Activated naive CD4-positive, alpha-beta T cell treated with anti-CD3 and anti-CD28 coated beads, Interleukin-2, amount 50 U/mL, for 72 hours (primary cell): Measurements from ENCODE around the gene RNASE11. TPM values are rescaled to one million over a fixed set of nuclear protein-coding genes. Genes with fewer than 3 reads are reported as not detected.
"Not testable (repeated sequence)": the region's sequence is repeated elsewhere in the genome, so short reads cannot be mapped to it uniquely, and the experiment has no call there.

Source experiments
- ATAC-seq, 2 donors: fragments of 150-1000 bp; cut with Tn5 transposase; 2 replicates each; pipeline ENCODE4 v1.10.0; 2021; ENCODE audit warnings: mild to moderate bottlenecking in 2 of 2, moderate library complexity in 2 of 2
- DNase-seq, 2 donors: peaks; one replicate each; pipeline ENCODE4 v3.0.0; 2021 to 2022; ENCODE audit warnings: low spot score in 2 of 2
- H3K27ac Mint-ChIP-seq, 2 donors: one replicate each; pipeline ENCODE4 v1.8.0; 2022; ENCODE audit warnings: mild to moderate bottlenecking in 2 of 2, mixed read lengths in 2 of 2
- H3K36me3 Mint-ChIP-seq, 2 donors: one replicate each; pipeline ENCODE4 v1.8.0; 2022; ENCODE audit warnings: mixed read lengths in 2 of 2
- H3K9me3 Mint-ChIP-seq, 2 donors: one replicate each; pipeline ENCODE4 v1.8.0; 2022; ENCODE audit warnings: mixed read lengths in 2 of 2
- total RNA-seq, 2 donors: library from RNA; stranded (reverse); gene quantifications; one replicate each; pipeline ENCODE4 v1.2.3, GENCODE V29; 2022

RNASE11 gene
- total RNA-seq, 2 donors from 2014 or later, result not detected

DNA sequence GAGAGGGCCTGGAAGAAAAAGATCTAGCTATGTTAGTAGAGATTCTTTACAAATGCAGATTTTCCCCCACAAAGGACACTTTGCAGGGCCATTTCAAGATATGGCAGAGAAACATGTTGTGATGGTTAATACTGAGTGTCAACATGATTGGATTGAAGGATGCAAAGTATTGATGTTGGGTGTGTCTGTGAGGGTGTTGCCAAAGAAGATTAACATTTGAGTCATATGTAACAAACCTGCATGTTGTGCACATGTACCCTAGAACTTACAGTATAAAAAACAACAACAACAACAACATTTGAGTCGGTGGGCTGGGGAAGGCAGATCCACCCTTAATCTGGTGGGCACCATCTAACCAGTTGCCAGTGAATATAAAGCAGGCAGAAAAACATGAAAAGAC is 20.6 kb downstream of the RNASE11 start:
- not testable (repeated sequence) for ATAC-seq, DNase-seq, H3K27ac Mint-ChIP-seq, H3K9me3 Mint-ChIP-seq
- peaks cover 8 to 15% of the 10 kb centered on the region in 2 donors for H3K36me3 Mint-ChIP-seq

DNA sequence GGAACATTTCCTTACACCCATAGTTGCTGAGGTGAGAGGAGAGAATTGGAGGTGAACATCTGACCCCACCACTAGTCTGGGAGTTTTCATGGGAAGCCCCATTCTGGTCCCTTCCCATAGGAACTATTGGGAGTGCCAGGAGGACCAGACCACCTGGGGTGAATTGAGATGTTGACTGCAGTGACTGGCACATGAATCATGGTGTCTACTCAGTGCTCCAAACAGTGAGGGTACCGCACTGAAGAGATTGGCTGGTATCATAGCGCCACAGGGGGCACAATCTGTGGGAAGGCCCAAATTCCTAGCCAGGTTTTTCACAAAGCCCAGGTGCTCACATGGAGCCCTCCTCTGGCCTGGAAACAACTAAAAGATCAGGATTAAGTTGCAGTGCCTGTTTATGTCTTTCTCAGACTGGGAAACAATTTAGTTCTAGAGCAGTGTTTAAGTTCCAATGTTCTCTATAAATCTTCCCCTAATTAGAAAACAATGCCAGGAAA is 23.3 kb downstream of the RNASE11 start:
- Mint-ChIP-seq H3K36me3 (peaks cover 8 to 15% of the 10 kb centered on the region in 2 donors), H3K27ac (no peak overlapping the region), H3K9me3 (peaks cover 5 to 9% of the 10 kb centered on the region in 2 donors)
- ATAC-seq (no peak), DNase-seq (no peak)

DNA sequence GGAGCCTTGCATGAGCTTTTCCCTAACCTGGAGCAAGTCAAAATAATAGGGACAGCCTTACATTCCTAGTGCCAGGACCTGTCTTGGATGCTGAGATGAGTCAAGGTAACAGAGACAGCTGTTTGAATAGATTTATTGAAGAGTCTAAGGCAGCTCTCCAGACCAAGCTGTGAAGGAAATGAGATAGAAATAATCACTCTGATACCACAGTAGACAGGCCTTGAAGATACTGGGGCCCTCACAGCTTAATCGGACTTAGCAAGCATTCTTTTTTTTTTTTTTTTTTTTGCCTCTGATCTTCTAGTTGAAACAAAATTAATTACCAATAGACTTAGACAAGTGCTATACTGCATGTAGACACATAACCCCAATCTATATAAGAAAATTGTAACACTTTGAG is 23.8 kb downstream of the RNASE11 start:
- peaks cover 7 to 12% of the 10 kb centered on the region in 2 donors for H3K36me3 Mint-ChIP-seq
- no peak overlapping the region for H3K27ac Mint-ChIP-seq
- peaks cover 5% of the 10 kb centered on the region in 2 donors for H3K9me3 Mint-ChIP-seq
- no peak for ATAC-seq
- no peak for DNase-seq

- Mint-ChIP-seq H3K36me3 (no peaks in the 10 kb centered on the region), H3K9me3 (no peaks in the 10 kb centered on the region), H3K27ac (no peak within 1 kb of the TSS)
- no peak for DNase-seq
- ATAC-seq, result no peak
Measured at GRCh38 chr14:20560961-20561360, 26.8 kb downstream of the RNASE11 start, which contains the start of gene RNASE9. Gene RNASE9 (minus strand): TSS chr14:20561047.

DNA sequence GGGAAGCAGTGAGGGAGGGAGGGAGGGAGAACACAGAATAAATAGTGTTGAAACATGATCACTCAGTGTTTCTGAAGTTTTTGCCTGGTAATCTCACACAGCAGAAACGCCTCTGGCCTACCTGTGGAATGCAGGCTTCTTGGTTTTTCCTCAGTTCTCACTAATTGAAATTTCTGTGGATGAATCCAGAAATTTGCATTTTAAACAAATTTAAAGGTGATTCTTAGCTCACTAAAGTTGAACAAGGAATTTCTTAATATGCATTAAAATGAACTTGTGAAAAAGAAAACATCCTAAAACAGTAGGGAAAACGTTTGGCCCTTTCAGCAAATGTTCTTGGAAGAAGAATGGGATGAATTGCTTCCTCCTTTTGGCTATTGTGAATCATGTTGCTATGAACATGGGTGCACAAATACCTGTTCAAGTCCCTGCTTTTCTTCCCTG is 28.3 kb downstream of the RNASE11 start:
- H3K9me3 Mint-ChIP-seq, result no peaks in the 10 kb centered on the region

GRCh38 chr14:20557212-20557542 is 30.6 kb downstream of the RNASE11 start:
- Mint-ChIP-seq H3K27ac (no peak overlapping the region), H3K9me3 (no peaks in the 10 kb centered on the region), H3K36me3 (no peaks in the 10 kb centered on the region)
- ATAC-seq (no peak), DNase-seq (no peak)

More for the DNA sequence above, 28.3 kb downstream of the RNASE11 start:
- no peak for DNase-seq
- ATAC-seq, result no peak
- H3K27ac Mint-ChIP-seq, result no peak overlapping the region
- H3K36me3 Mint-ChIP-seq, result no peaks in the 10 kb centered on the region

- H3K36me3 Mint-ChIP-seq, result no peaks in the 10 kb centered on the region
- ATAC-seq (no peak), DNase-seq (no peak)
- no peak overlapping the region for H3K27ac Mint-ChIP-seq
- H3K9me3 Mint-ChIP-seq, result no peaks in the 10 kb centered on the region
Measured at GRCh38 chr14:20556500-20557211, 31.1 kb downstream of the RNASE11 start.

DNA sequence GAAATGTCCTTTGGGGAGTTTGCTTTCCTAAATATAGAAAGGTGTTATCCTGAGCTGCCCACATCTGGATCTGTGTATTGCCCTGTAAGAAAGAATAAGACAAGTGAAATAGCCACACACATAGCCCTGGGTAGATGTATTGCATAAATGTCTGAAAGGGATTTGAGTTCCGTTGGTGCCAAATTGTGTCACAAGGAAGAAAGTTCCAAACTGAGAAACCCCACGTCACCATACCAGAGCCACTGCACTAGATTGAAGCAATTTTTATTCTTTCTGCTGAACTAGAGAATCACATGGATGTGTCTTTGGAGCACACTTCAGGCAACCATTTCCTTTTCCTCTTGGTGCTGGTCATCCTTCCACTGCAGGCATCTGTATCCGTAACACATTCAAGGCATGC is 32.0 kb downstream of the RNASE11 start:
- no peaks in the 10 kb centered on the region for H3K36me3 Mint-ChIP-seq
- H3K9me3 Mint-ChIP-seq, result no peaks in the 10 kb centered on the region
- H3K27ac Mint-ChIP-seq, result no peak overlapping the region
- ATAC-seq (no peak), DNase-seq (no peak)

- Mint-ChIP-seq H3K9me3 (no peaks in the 10 kb centered on the region), H3K27ac (no peak overlapping the region), H3K36me3 (no peaks in the 10 kb centered on the region)
- DNase-seq, result no peak
- no peak for ATAC-seq
Measured at GRCh38 chr14:20553024-20553423, 34.8 kb downstream of the RNASE11 start.

- no peak for ATAC-seq
- Mint-ChIP-seq H3K9me3 (no peaks in the 10 kb centered on the region), H3K36me3 (no peaks in the 10 kb centered on the region), H3K27ac (no peak overlapping the region)
- no peak for DNase-seq
Measured at GRCh38 chr14:20551606-20552005, 36.2 kb downstream of the RNASE11 start.

DNA sequence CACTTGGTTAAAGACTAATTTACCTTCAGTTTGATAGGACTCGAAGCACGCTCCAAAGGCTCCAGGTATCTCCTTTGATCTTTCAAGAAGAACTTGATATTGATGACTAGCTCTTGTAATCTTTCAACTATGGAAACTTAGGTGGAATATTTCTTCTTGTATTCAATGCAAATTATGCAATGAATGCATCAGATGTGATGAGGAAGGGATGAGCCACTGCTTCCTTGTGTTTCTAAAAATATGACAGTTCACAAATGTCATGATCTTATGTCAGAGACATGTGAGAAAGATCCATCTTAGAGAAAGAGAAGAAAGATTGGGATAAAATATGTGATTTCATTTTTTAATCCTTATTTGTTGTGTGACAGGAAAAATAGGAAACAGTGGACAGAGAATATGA is 36.9 kb downstream of the RNASE11 start:
- H3K36me3 Mint-ChIP-seq, result no peaks in the 10 kb centered on the region
- no peak overlapping the region for H3K27ac Mint-ChIP-seq
- H3K9me3 Mint-ChIP-seq, result no peaks in the 10 kb centered on the region
- ATAC-seq (no peak), DNase-seq (no peak)

DNA sequence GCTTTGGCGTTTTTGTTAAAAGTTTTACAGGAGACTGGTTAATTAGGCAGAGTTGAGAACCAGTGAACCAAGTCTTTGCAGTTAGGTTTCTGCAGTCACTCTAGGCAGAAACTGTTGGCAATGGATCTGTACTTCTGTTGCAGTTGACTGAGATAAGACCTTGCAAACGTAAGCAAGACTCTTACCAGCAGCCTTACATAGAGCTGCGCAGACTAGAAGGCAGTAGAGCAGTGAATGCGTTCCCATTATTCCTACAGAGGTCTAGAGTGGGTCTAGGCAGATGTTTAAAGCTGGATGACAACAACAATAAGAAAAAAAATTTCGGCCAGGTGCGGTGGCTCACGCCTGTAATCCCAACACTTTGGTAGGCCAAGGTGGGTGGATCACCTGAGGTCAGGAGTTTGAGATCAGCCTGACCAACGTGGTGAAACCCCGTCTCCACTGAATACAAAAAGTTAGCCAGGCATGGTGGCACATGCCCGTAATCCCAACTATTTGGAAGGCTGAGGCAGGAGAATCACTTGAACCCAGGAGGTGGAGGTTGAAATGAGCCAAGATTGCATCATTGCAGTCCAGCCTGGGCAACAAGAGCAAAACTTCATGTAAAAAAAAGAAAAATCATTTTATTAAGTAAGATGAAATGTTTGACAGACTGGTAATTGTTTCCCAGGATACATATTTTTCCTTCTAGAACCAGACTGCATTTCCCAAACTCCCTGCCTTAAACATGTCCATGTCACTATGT is 39.2 kb downstream of the RNASE11 start:
- Mint-ChIP-seq H3K9me3 (no peaks in the 10 kb centered on the region), H3K27ac (no peak overlapping the region), H3K36me3 (no peaks in the 10 kb centered on the region)
- no peak for DNase-seq
- ATAC-seq, result no peak

DNA sequence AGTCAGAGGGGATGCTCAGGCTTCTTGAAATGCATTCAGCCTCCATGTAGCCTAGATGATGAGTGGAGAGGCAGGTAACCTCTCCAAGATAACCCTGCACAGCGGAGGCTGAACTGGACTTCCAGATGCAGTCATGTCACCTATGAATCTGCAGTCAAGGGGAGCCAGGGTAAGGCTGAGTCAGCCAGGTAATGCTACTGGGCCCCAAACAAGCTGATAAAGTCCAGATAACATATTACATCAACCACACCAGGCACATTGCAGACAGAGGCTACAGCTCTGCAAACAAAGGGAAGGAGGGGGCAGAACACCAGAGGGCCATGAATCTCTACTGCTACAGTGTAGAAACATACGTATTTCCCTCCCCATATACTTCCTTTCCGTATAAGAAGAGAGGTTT is 40.9 kb downstream of the RNASE11 start:
- Mint-ChIP-seq H3K27ac (no peak overlapping the region), H3K36me3 (no peaks in the 10 kb centered on the region), H3K9me3 (no peaks in the 10 kb centered on the region)
- ATAC-seq, result no peak
- DNase-seq, result no peak

DNA sequence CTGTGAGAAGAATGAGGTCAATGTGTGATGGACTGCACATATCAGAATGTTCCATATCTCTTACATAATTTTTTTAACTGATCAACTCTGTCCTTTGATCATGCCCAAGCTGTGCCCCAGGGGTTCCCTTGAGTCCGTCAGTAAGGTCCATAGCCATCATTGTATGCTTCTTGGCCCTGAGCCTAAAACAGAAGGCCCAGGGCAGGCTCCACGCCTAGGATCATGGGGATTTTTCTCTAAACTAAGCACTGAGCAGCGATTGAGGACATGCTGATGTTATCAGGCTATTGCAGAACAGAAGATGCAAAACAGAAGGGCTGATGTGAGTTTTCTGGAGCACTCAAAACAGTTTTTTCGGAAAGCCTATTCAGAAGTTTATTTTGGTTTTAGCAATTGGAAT is 47.9 kb downstream of the RNASE11 start:
- Mint-ChIP-seq H3K9me3 (no peaks in the 10 kb centered on the region), H3K27ac (no peak overlapping the region), H3K36me3 (no peaks in the 10 kb centered on the region)
- ATAC-seq, result no peak
- no peak for DNase-seq
